Uterus (tissue), 2 donors: ENCODE results near the gene C20orf141.

Experiments
- CTCF ChIP-seq, 4 experiments: fragments of 200-600 bp in 2 of 4; fragments of 450-650 bp in 2 of 4; sonication (generic) in 2 of 4; IDR thresholded peaks; one replicate each; pipeline ENCODE4 v1.5.1; 2016 to 2019; ENCODE audit warnings: antibody characterized with exemption in 4 of 4, mild to moderate bottlenecking in 2 of 4, moderate library complexity in 1 of 4
- POLR2A ChIP-seq, 2 donors: fragments of 450-650 bp; IDR thresholded peaks; one replicate each; pipeline ENCODE4 v1.6.1; 2016; ENCODE audit warnings: antibody characterized with exemption in 2 of 2, mild to moderate bottlenecking in 1 of 2, moderate library complexity in 1 of 2

- TF ChIP-seq CTCF (IDR thresholded peaks at IDR 0.05) (no peak), POLR2A (IDR thresholded peaks at IDR 0.05) (no peak)
These were observed 10.6 kb upstream of the C20orf141 start for GRCh38 chr20:2804041-2804828.
